AG09309 (cell line): ENCODE measurements around the gene POTEJ.
"Not testable (repeated sequence)": the region's sequence is repeated elsewhere in the genome, so short reads cannot be mapped to it uniquely, and the experiment has no call there.

ENCODE experiments used
- DNase-seq: peaks from one replicate; pipeline ENCODE4 v3.0.0-alpha.2; 2010; ENCODE audit warnings: low read depth
- H3K4me3 ChIP-seq: 2 replicates; pipeline ENCODE4 v1.5.1; 2011; ENCODE audit warnings: mild to moderate bottlenecking, low read depth, low read length, moderate library complexity; ENCODE audit not compliant: control insufficient read depth

The POTEJ gene

GRCh38 chr2:130599393-130599792, 11.8 kb upstream of the POTEJ start, which contains the start of gene CFC1:
Gene CFC1 (minus strand): TSS chr2:130599575. CDS start chr2:130599287, 288 bp downstream.
- not testable (repeated sequence) for DNase-seq, H3K4me3 ChIP-seq

- DNase-seq, H3K4me3 ChIP-seq: not testable (repeated sequence)
Measured at GRCh38 chr2:130599926-130600325, 11.3 kb upstream of the POTEJ start.

DNA sequence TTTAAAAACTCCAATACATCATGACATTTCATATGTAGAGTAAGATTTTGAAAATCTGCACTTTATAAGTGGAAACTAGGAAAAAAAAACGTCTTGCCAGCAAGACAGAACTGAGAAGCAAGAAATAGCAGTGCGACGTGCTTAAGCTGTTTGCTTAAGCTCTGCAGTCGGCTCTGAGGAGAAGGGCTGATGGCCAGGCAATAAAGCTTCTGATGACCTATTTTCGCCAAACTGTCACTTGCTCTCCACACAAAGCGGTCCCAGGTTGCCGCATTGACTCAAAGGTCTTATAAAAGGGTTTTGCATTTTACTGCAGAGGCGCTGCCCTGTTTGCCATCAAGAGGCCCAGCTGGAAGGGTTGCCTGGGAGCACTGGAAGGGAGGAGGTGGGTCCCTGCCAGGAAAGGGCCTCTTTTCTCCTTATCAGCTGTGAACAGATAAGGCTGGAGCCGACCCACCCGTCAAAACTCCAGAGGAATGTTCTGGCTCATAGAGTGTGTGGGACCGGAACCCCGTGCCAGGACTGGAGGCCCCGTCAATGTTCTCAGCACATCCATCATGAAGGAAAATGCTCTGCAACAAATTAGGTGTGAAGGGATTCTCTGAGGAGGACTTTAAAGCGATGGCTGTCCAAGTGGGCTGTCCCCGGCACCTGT, 9.5 kb upstream of the POTEJ start:
- DNase-seq, H3K4me3 ChIP-seq: not testable (repeated sequence)

DNA sequence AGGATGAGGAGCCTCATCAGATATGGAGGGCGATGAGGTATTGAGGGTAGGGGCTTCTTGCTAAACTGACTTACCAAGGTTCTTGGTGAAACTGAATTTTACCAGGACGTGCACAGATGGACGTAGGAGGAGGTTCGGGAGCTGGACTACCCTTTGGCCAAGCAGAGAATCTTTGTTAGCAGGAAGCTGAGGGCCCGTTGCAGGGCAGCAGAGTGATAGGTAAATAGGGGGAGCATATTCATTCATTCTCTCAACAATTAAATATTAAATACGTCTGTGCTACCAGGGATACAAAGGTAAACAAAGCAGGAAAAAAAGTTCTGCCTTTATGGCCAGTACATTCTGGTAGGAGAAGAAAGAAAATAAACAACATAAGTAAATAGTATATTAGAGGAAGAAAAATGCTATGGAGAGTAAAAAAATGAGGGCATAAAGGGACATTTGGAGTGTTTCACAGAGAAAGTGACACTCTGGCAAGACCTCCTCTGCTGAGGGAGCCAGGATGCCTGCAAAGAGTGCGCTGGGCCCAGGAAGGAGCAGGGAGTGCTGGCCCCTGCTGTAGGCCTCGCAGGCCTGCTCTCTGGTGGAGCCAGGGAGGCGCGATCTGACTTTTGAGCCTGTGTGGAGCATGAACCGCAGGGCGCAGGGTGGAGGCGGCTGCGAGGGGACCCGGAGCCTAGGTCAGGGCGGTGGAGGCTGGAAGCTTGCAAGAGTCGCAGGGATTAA, 2.8 kb upstream of the POTEJ start:
- not testable (repeated sequence) for DNase-seq, H3K4me3 ChIP-seq

GRCh38 chr2:130609002-130609920, 2.0 kb upstream of the POTEJ start:
- not testable (repeated sequence) for DNase-seq

GRCh38 chr2:130610486-130610885, 754 bp upstream of the POTEJ start:
- not testable (repeated sequence) for H3K4me3 ChIP-seq, DNase-seq

More at GRCh38 chr2:130609002-130609920, 2.0 kb upstream of the POTEJ start:
- H3K4me3 ChIP-seq = not testable (repeated sequence)

DNA sequence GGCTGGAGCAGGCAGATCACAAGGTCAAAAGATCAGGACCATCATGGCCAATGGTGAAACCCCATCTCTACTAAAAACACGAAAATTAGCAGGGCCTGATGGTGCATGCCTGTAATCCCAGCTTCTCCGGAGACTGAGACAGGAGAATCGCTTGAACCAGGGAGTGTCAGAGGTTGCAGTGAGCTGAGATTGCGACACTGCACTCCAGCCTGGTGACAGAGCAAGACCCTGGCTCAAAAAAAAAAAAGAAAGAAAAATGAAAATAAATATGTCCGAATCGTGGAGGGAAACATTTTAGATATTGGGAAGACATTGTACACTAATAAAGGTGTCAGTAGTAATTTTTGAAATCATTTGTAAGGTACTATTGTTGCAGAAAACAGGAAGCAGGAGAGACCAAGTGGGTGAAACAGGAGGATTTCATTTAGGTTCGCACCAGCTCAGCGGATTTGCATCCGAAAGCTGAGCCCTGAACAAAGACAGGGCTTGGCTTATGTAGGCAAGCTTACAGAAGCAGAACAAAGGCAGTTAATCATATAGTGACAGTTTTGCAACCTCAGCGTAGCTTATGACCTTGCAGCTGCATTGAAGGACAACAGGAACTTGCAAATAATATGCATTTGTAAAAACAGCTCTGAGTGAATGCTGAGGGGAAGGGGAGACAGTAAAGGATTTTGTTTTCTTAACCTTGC, 17.7 kb downstream of the POTEJ start:
- not testable (repeated sequence) for H3K4me3 ChIP-seq, DNase-seq

- not testable (repeated sequence) for H3K4me3 ChIP-seq, DNase-seq
Measured at GRCh38 chr2:130638973-130639372, 27.7 kb downstream of the POTEJ start.

- not testable (repeated sequence) for H3K4me3 ChIP-seq, DNase-seq
Measured at GRCh38 chr2:130641688-130642087, 30.4 kb downstream of the POTEJ start.

DNA sequence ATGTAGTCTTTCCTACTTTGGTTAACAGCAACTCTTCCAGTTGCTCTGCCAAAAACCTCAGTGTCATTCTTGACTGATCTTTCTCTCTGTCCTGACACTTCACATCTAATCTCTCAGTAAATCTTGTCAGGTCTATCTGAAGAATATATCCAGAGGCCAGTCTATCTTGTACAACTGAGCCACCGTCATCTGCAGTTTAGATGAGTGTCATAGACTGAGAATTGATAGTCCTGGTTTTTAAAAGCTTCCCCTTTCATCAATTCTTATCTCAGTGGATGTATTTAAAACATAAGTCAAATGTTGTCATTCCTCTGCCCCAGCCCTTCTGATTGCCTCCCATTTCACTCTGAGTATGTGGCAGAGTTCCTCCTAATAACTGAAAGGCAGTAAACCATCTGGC, 38.0 kb downstream of the POTEJ start:
- not testable (repeated sequence) for H3K4me3 ChIP-seq, DNase-seq

DNA sequence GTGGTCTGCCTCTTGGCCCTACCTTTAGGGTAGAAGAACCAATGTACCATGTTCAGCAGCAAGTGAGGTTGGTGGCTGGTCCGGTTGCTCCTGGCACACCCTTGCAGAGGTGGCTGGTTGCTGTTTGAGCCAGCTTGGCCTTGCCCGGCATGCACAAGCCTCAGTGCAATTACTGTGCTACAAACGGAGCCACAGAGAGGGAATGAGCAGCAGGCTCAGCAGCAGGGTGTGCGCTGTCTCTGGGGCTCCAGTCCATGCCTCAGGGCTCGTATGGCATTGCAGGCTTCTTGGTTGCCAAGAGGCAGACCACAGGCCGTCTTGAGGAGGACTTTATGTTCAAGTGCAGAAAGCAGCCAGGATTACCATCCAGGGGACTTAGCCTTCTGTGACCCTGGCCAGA, 53.3 kb downstream of the POTEJ start:
- not testable (repeated sequence) for DNase-seq, H3K4me3 ChIP-seq

DNA sequence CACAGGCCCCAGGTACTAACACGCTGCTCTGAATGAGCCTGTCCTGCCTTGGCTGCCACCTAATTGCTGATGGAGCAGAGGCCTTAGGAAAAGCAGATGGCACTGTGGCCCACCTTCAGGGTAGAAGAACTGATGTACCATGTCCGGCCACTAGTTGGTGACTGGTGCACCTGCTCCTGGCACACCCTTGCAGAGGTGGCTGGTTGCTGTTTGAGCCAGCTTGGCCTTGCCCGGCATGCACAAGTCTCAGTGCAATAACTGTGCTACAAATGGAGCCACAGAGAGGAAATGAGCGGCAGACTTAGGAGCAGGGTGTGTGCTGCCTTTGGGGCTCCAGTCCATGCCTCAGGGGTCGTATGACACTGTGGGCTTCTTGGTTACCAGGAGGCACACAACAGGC, 54.4 kb downstream of the POTEJ start:
- not testable (repeated sequence) for H3K4me3 ChIP-seq, DNase-seq

- DNase-seq, H3K4me3 ChIP-seq: not testable (repeated sequence)
Measured at GRCh38 chr2:130667516-130667915, 56.3 kb downstream of the POTEJ start.

DNA sequence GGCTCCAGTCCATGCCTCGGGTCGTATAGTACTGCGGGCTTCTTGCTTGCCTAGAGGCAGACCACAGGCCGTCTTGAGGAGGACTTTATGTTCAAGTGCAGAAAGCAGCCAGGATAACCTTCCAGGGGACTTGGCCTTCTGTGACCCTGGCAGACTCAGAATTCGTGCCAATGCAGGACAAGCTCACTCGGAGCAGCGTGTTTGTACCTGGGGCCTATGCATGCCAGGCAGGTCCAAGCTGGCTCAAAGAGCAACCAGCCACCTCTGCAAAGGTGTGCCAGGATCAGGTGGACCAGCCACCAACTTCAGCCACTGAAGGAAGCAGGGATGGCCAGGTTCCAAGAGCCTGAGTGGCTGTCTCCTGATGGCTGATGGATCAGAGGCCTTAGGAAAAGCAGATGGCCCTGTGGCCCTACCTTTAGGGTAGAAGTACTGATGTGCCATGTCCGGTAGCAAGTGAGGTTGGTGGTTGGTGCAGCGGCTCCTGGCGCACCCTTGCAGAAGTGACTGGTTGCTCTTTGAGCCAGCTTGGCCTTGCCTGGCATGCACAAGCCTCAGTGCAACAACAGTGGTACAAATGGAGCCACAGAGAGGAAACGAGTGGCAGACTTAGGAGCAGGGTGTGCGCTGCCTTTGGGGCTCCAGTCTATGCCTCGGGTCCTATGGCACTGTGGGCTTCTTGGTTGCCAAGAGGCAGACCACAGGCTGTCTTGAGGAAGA, 58.9 kb downstream of the POTEJ start:
- DNase-seq, H3K4me3 ChIP-seq: not testable (repeated sequence)

DNA sequence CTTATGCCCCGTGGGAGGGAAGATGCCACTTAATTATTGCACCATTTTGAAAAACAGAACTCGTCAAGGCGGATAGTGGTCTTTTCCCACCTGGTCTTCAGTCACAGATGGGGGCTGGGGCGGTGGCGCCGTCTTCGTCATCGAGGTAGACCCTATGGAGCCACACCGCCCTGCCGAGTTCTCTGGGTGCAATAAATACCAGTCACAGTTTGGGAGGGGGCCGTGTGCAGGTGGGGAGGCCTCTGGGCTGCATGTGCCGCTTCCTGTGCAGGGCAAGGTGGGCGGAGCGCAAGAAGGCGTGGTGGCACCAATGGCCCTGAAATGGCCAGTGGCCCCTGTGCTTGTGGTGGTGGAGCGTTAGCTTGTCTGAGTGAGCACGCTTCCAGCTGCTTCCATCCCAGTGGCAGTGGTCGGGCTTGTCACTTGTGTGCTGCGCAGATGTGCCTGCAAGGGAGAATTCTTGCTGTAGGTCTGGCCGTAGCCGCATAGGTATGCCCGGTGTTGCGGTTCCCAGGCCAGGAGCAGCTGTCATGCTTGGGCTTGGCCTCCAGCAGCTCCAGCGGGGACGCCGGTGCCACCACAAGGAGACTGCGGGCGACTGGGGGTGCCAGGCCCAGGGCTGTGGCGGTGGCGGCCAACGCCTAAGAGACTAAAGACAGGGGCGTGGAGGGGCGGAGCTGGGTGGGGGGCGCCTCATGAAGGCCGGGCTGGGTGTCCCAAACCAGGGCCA, 81.0 kb downstream of the POTEJ start:
- not testable (repeated sequence) for H3K4me3 ChIP-seq, DNase-seq

- not testable (repeated sequence) for DNase-seq, H3K4me3 ChIP-seq
Measured at GRCh38 chr2:130693474-130693873, 82.2 kb downstream of the POTEJ start.

- not testable (repeated sequence) for DNase-seq, H3K4me3 ChIP-seq
Measured at GRCh38 chr2:130703250-130703649, 92.0 kb downstream of the POTEJ start.
